GM18861 (cell line): Measurements from ENCODE around the gene FOXF2.

Experiments used
- ATAC-seq: cut with Tn5 transposase; IDR thresholded peaks from one replicate; pipeline ENCODE4 v1.9.1; 2021; ENCODE audit not compliant: unreplicated experiment

FOXF2 gene

GRCh38 chr6:1405221-1405620 is 15.8 kb downstream of the FOXF2 start:
- ATAC-seq: no peak

- no peak for ATAC-seq
Measured at GRCh38 chr6:1406306-1407072, 17.1 kb downstream of the FOXF2 start.

- no peak for ATAC-seq
Measured at GRCh38 chr6:1407499-1407990, 18.2 kb downstream of the FOXF2 start.

- no peak for ATAC-seq
Measured at GRCh38 chr6:1409774-1410465, 20.5 kb downstream of the FOXF2 start.

GRCh38 chr6:1412901-1413300 is 23.5 kb downstream of the FOXF2 start:
- ATAC-seq: no peak

GRCh38 chr6:1415416-1416063 is 26.2 kb downstream of the FOXF2 start:
- ATAC-seq: no peak

- ATAC-seq: no peak
Measured at GRCh38 chr6:1416191-1416760, 26.9 kb downstream of the FOXF2 start.

- ATAC-seq: no peak
Measured at GRCh38 chr6:1416820-1417219, 27.4 kb downstream of the FOXF2 start.

- no peak for ATAC-seq
Measured at GRCh38 chr6:1417718-1418117, 28.3 kb downstream of the FOXF2 start.

GRCh38 chr6:1418471-1419191 is 29.3 kb downstream of the FOXF2 start:
- ATAC-seq: no peak

- no peak for ATAC-seq
Measured at GRCh38 chr6:1420382-1420781, 31.0 kb downstream of the FOXF2 start.

- ATAC-seq: no peak
Measured at GRCh38 chr6:1422290-1422689, 32.9 kb downstream of the FOXF2 start.

GRCh38 chr6:1423578-1423977 is 34.2 kb downstream of the FOXF2 start:
- ATAC-seq: no peak

- ATAC-seq: no peak
Measured at GRCh38 chr6:1424306-1424927, 35.0 kb downstream of the FOXF2 start.

GRCh38 chr6:1426416-1426815 is 37.0 kb downstream of the FOXF2 start:
- ATAC-seq: no peak

- no peak for ATAC-seq
Measured at GRCh38 chr6:1435806-1436205, 46.4 kb downstream of the FOXF2 start.

GRCh38 chr6:1436334-1437306 is 47.2 kb downstream of the FOXF2 start:
- no peak for ATAC-seq

- no peak for ATAC-seq
Measured at GRCh38 chr6:1437553-1438406, 48.4 kb downstream of the FOXF2 start.
